Psoas muscle (tissue), 8 donors: ENCODE measurements around the gene PTBP1. TPM values are rescaled to one million over a fixed set of nuclear protein-coding genes. Genes with fewer than 3 reads are reported as not detected.

Source experiments
- ATAC-seq, 4 donors: fragments of 200-7000 bp; cut with Tn5 transposase; one replicate each; pipeline ENCODE4 v1.9.1; 2020; ENCODE audit warnings: moderate library complexity in 3 of 4, mild to moderate bottlenecking in 2 of 4
- DNase-seq, 2 donors: peaks; one replicate each; pipeline ENCODE4 v3.0.0-alpha.2; 2020
- H3K27ac ChIP-seq: fragments of 200-600 bp; one replicate; pipeline ENCODE4 v1.8.0; 2022
- H3K27me3 ChIP-seq, 3 donors: fragments of 200-600 bp in 1 of 3; one replicate each; pipeline versions ENCODE4 v1.6.1 to v1.8.0; 2013 to 2022; ENCODE audit warnings: low read length in 2 of 3, mild to moderate bottlenecking in 2 of 3, moderate library complexity in 1 of 3; ENCODE audit not compliant: insufficient read depth in 3 of 3
- H3K36me3 ChIP-seq, 2 donors: fragments of 200-600 bp in 1 of 2; one replicate each; pipeline versions ENCODE4 v1.6.1 to v1.8.0; 2013 to 2022; ENCODE audit warnings: low read depth in 1 of 2, mild to moderate bottlenecking in 1 of 2, moderate library complexity in 1 of 2; ENCODE audit not compliant: insufficient read depth in 1 of 2
- H3K4me1 ChIP-seq: fragments of 200-600 bp; one replicate; pipeline ENCODE4 v1.8.0; 2022
- H3K4me3 ChIP-seq: fragments of 200-600 bp; one replicate; pipeline ENCODE4 v1.8.0; 2022; ENCODE audit warnings: mild to moderate bottlenecking
- H3K9me3 ChIP-seq: fragments of 200-600 bp; one replicate; pipeline ENCODE4 v1.8.0; 2022
- CTCF ChIP-seq: fragments of 200-600 bp; IDR thresholded peaks from one replicate; pipeline ENCODE4 v1.8.0; 2022; ENCODE audit warnings: antibody characterized with exemption
- WGBS, 3 donors: extraction: QIAGEN DNeasy Blood & Tissue Kit; methylation state at CpG; one replicate each; pipeline versions ENCODE4 v1.1.6 to v1.1.7; 2013; 5-methylcytosine and 5-hydroxymethylcytosine counted together
- intact Hi-C, 2 donors: fragments of 100-400 bp; cut with DNase I; formaldehyde crosslinking; loops; one replicate each; pipeline versions ENCODE4 v1.11.0 to v1.14.2; 2022
- polyA plus RNA-seq, 3 donors: library from polyadenylated mRNA; stranded (reverse); fragments of 200-250 nt; gene quantifications; one replicate each; pipeline ENCODE4 v1.2.3, GENCODE V29; 2013
- total RNA-seq, 4 donors: library from RNA; stranded (reverse); fragmentation: NEBNext Ultra II Directional in 2 of 4; extraction: Animal tissue kit (Norgen Biotek cat#: 25700) in 2 of 4; gene quantifications; one replicate each; pipeline versions ENCODE4 v1.2.1 to v1.2.4, GENCODE V29; 2021 to 2023
- donor health status: healthy with polysubstance abuse.
- donor health status: DM: no; HTN: no; CAD: no; lungs with moderate emphysema.
- donor health status: Bipolar disorder and iron deficiency.
- donor health status: healthy.
- donor health status: DM: yes; HTN: yes; CAD: no.
- donor health status: DM: no; HTN: no; CAD: no.
- donor health status: DM: no; HTN: no; CAD: no.
- donor health status: DM: yes; HTN: yes; CAD: no.

PTBP1 gene
- total and polyA plus RNA-seq, 7 donors = 24.2 to 69.4 (median 36.5) TPM

GRCh38 chr19:797528-798414 lies 519 bp downstream of the PTBP1 start:
- intact Hi-C loops = no loop called here
- H3K27ac ChIP-seq = peak overlapping the region; percentile 99
- ATAC-seq = peak; percentile 46 to 58 (median 55)
- no peaks in the 10 kb centered on the region for H3K27me3 ChIP-seq
- DNase-seq = peak; percentile 94 to 96
- 1% methylated on average over 43 to 128 of the region's 129 CpGs for WGBS, 3 donors
- H3K4me3 ChIP-seq = peak overlapping the region; percentile 81
- TF ChIP-seq CTCF = no peak
- H3K4me1 ChIP-seq = peaks cover 51% of the 10 kb centered on the region
- H3K9me3 ChIP-seq = no peaks in the 10 kb centered on the region
- H3K36me3 ChIP-seq = peaks cover 0 to 14% of the 10 kb centered on the region in 2 donors

GRCh38 chr19:798415-799075 lies 1.3 kb downstream of the PTBP1 start:
- WGBS, 3 donors = 1 to 3% (median 2%) methylated on average over 31 to 44 of the region's 44 CpGs
- Histone ChIP-seq H3K9me3 (no peaks in the 10 kb centered on the region), H3K4me1 (peaks cover 58% of the 10 kb centered on the region), H3K27ac (peak overlapping the region; percentile 99), H3K4me3 (peak overlapping the region; percentile 81), H3K27me3 (no peaks in the 10 kb centered on the region), H3K36me3 (peaks cover 4 to 20% of the 10 kb centered on the region in 2 donors)
- intact Hi-C loops = no loop called here
- peak in 1 of 2 donors; percentile 31 for DNase-seq
- no peak for ATAC-seq
- TF ChIP-seq CTCF = no peak

GRCh38 chr19:799076-799881 lies 2.0 kb downstream of the PTBP1 start:
- ATAC-seq = no peak
- peak overlapping the region; percentile 81 for H3K4me3 ChIP-seq
- intact Hi-C loops = no loop called here
- H3K4me1 ChIP-seq = peaks cover 58% of the 10 kb centered on the region
- TF ChIP-seq CTCF = no peak
- H3K27me3 ChIP-seq = no peaks in the 10 kb centered on the region
- peak in 1 of 2 donors; percentile 23 for DNase-seq
- H3K27ac ChIP-seq = peak overlapping the region; percentile 99
- no peaks in the 10 kb centered on the region for H3K9me3 ChIP-seq
- peaks cover 4 to 28% of the 10 kb centered on the region in 2 donors for H3K36me3 ChIP-seq
- WGBS, 3 donors = 8 to 11% (median 9%) methylated on average over 28 of the region's 28 CpGs

GRCh38 chr19:800360-801029 lies 3.2 kb downstream of the PTBP1 start:
- peak in 1 of 2 donors; percentile 25 for DNase-seq
- Histone ChIP-seq H3K27me3 (no peaks in the 10 kb centered on the region), H3K36me3 (peaks cover 11 to 40% of the 10 kb centered on the region in 2 donors), H3K4me1 (peaks cover 54% of the 10 kb centered on the region), H3K4me3 (peak overlapping the region; percentile 81), H3K27ac (peak overlapping the region; percentile 60), H3K9me3 (no peaks in the 10 kb centered on the region)
- TF ChIP-seq CTCF = no peak
- WGBS, 3 donors = 22 to 34% (median 23%) methylated on average over 17 of the region's 17 CpGs
- no peak for ATAC-seq
- intact Hi-C loops = loop anchor here in 1 of 2 donors (5.0 kb wide), 1 partner anchor 228 kb away; the partner anchor contains the start of gene BSG
